Muscle of leg (tissue), 11 donors: Measurements from ENCODE around the gene CASP9. TPM values are rescaled to one million over a fixed set of nuclear protein-coding genes. Genes with fewer than 3 reads are reported as not detected.

Source experiments
- DNase-seq: peaks from one replicate; pipeline ENCODE4 v3.0.0; 2013
- H3K27ac ChIP-seq: one replicate; pipeline ENCODE4 v1.5.1; 2013; ENCODE audit warnings: mild to moderate bottlenecking, low read length, control low read depth
- H3K27me3 ChIP-seq: one replicate; pipeline ENCODE4 v1.6.1; 2013; ENCODE audit warnings: low read length; ENCODE audit not compliant: control insufficient read depth, insufficient read depth
- H3K36me3 ChIP-seq: one replicate; pipeline ENCODE4 v1.6.1; 2013; ENCODE audit warnings: low read length; ENCODE audit not compliant: control insufficient read depth, insufficient read depth
- H3K4me1 ChIP-seq: one replicate; pipeline ENCODE4 v1.6.1; 2013; ENCODE audit warnings: low read length; ENCODE audit not compliant: control insufficient read depth, insufficient read depth
- H3K4me3 ChIP-seq: one replicate; pipeline ENCODE4 v1.5.1; 2013; ENCODE audit warnings: low read length, control low read depth
- H3K9me3 ChIP-seq: replicated peaks from 2 replicates; pipeline ENCODE4 v1.6.1; 2013; ENCODE audit warnings: low read depth, low read length; ENCODE audit not compliant: control insufficient read depth
- WGBS: methylation state at CpG from one replicate; pipeline ENCODE4 v1.1.5; 2013; ENCODE audit warnings: missing lambda C conversion rate; ENCODE audit not compliant: insufficient coverage; 5-methylcytosine and 5-hydroxymethylcytosine counted together
- polyA plus RNA-seq, 8 donors: library from polyadenylated mRNA; unstranded; fragments of 120-200 nt; gene quantifications; one replicate each; pipeline versions ENCODE4 v1.2.1 to v1.2.3, GENCODE V29; 2013; ENCODE audit warnings: inconsistent platforms in 1 of 8, low replicate concordance in 1 of 8; ENCODE audit not compliant: insufficient read length in 8 of 8, insufficient read depth in 1 of 8
- total RNA-seq: library from RNA; stranded (reverse); fragments of 120-200 nt; gene quantifications from one replicate; pipeline ENCODE4 v1.2.4, GENCODE V29; 2013

CASP9 gene
- total and polyA plus RNA-seq, 9 donors: 9.4 to 21.4 (median 18.3) TPM

- 55% methylated on average over 2 of the region's 3 CpGs for WGBS
- peaks cover 4% of the 10 kb centered on the region for H3K4me1 ChIP-seq
These were observed 75.0 kb downstream of the CASP9 start for GRCh38 chr1:15448877-15449462.

GRCh38 chr1:15446212-15446611 lies 77.8 kb downstream of the CASP9 start:
- WGBS: 83% methylated on average over 2 of the region's 4 CpGs
- Histone ChIP-seq H3K36me3 (no peaks in the 10 kb centered on the region), H3K4me3 (no peak overlapping the region), H3K4me1 (peaks cover 4% of the 10 kb centered on the region), H3K9me3 (no peaks in the 10 kb centered on the region), H3K27ac (no peak overlapping the region), H3K27me3 (peaks cover 4% of the 10 kb centered on the region)
- DNase-seq: no peak

More at GRCh38 chr1:15448877-15449462, 75.0 kb downstream of the CASP9 start:
- Histone ChIP-seq H3K27ac (no peak overlapping the region), H3K9me3 (peaks cover 2% of the 10 kb centered on the region), H3K36me3 (no peaks in the 10 kb centered on the region), H3K4me3 (no peak overlapping the region), H3K27me3 (peaks cover 4% of the 10 kb centered on the region)
- DNase-seq: no peak

DNA sequence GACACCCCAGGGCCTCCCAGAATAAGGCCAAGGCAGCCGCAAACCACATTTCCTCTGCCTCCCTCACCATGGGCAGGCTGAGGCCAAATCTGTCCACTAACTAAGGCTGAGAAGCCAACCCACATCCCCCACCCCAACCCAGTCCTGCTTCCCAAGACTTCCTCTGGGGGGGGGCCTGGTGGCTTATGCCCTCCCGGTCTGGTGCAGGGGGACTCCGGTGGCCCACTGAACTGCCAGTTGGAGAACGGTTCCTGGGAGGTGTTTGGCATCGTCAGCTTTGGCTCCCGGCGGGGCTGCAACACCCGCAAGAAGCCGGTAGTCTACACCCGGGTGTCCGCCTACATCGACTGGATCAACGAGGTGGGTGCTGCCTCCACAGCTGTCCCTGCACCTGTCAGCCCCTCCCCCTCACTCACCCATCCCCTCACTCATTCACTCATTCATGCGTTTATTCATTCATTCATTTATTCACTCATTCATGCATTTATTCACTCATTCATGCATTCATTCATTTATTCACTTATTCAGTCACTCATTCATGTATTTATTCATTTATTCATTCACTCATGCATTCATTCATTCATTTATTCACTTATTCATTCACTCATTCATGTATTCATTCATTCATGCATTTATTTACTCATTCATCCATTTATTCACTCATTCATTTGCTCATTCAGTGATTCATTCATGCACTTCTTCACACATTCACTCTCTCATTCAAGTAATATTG lies 78.5 kb downstream of the CASP9 start:
- Histone ChIP-seq H3K27ac (no peak overlapping the region), H3K4me3 (no peak overlapping the region), H3K9me3 (no peaks in the 10 kb centered on the region), H3K4me1 (peaks cover 4% of the 10 kb centered on the region), H3K27me3 (peaks cover 4% of the 10 kb centered on the region), H3K36me3 (no peaks in the 10 kb centered on the region)
- DNase-seq: no peak
- 76% methylated on average over 14 of the region's 14 CpGs for WGBS

DNA sequence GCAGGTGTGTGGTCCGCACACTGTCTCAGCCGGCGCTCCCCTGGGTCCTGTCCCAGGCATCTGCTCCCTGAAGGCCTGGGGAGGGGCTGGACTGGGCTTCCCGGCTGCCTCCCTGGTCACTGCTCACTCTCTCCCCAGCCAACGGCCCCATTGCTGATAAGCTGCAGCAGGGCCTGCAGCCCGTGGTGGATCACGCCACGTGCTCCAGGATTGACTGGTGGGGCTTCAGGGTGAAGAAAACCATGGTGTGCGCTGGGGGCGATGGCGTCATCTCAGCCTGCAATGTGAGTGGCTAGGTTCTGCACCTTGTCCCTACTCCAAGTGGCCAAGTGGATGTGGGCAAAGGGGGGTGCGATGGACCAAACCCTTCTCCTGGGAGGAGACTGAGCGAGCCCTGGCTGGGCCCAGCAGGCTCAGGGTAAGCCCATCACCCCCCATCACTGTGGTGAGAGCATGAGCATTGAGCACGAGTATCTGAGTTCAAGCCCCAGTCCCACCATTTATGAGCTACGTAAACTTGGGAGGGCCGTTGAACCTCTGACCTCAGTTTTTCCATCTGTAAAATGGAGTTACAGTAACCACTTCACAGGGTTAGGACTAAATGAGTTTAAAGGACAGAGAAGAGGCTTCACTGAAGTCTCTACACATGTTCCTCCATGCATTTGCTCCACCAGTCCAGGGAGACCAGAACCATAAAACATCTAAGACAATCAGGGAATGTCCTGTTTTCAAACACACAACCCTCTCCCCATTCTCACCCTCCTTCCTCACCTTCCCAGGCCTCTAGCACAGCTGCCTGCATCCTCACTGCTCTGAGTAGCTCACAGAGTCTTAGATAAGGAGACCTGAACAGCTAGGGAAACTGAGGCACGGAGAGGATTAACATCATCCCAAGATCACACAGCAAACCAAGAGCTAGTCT lies 79.3 kb downstream of the CASP9 start:
- Histone ChIP-seq H3K9me3 (no peaks in the 10 kb centered on the region), H3K27me3 (peaks cover 4% of the 10 kb centered on the region), H3K36me3 (no peaks in the 10 kb centered on the region), H3K27ac (no peak overlapping the region), H3K4me3 (no peak overlapping the region), H3K4me1 (peaks cover 4% of the 10 kb centered on the region)
- 55% methylated on average over 8 of the region's 17 CpGs for WGBS
- DNase-seq: no peak

- Histone ChIP-seq H3K27ac (no peak overlapping the region), H3K4me3 (no peak overlapping the region), H3K9me3 (no peaks in the 10 kb centered on the region), H3K4me1 (peaks cover 4% of the 10 kb centered on the region), H3K36me3 (no peaks in the 10 kb centered on the region), H3K27me3 (peaks cover 4% of the 10 kb centered on the region)
- WGBS: 55% methylated on average over 4 of the region's 5 CpGs
- no peak for DNase-seq
These were observed 80.7 kb downstream of the CASP9 start for GRCh38 chr1:15443281-15443680.

GRCh38 chr1:15442759-15443158 lies 81.3 kb downstream of the CASP9 start:
- Histone ChIP-seq H3K27me3 (peaks cover 4% of the 10 kb centered on the region), H3K36me3 (no peaks in the 10 kb centered on the region), H3K9me3 (no peaks in the 10 kb centered on the region), H3K27ac (no peak overlapping the region), H3K4me1 (peaks cover 4% of the 10 kb centered on the region), H3K4me3 (no peak overlapping the region)
- 95% methylated on average over 3 of the region's 5 CpGs for WGBS
- DNase-seq: no peak

- no peak for DNase-seq
- Histone ChIP-seq H3K9me3 (no peaks in the 10 kb centered on the region), H3K4me1 (peaks cover 4% of the 10 kb centered on the region), H3K36me3 (no peaks in the 10 kb centered on the region), H3K27ac (no peak overlapping the region), H3K4me3 (no peak overlapping the region), H3K27me3 (peaks cover 4% of the 10 kb centered on the region)
- WGBS: 67% methylated on average over 4 of the region's 8 CpGs
These were observed 81.9 kb downstream of the CASP9 start for GRCh38 chr1:15442119-15442518.

Other genes starting within 250 kb of the CASP9 start
- 18.3 TPM for gene EFHD2, start 114.3 kb downstream of the CASP9 start, total RNA-seq
- gene EFHD2, start 114.3 kb downstream of the CASP9 start, polyA plus RNA-seq: 10 to 100 TPM; 28.2 to 40.8 (median 34.0) TPM
- gene CTRC, start 85.8 kb downstream of the CASP9 start, total RNA-seq: 0.13 TPM
- 1 to 10 TPM in 2 of 8 donors, under 1 TPM in 6; 0.07 to 2.2 (median 0.46) TPM for gene CTRC, start 85.8 kb downstream of the CASP9 start, polyA plus RNA-seq
- gene CELA2A, start 67.5 kb downstream of the CASP9 start, total RNA-seq: 0.13 TPM
- gene CELA2A, start 67.5 kb downstream of the CASP9 start, polyA plus RNA-seq: under 1 TPM in 3 of 8 donors, not detected in 5; 0.37 to 0.40 (median 0.38) TPM
- gene CELA2B, start 48.1 kb downstream of the CASP9 start, total RNA-seq: 2.7 TPM
- 1 to 10 TPM; 2.2 to 5.7 (median 3.6) TPM for gene CELA2B, start 48.1 kb downstream of the CASP9 start, polyA plus RNA-seq
- gene DNAJC16, start 2.6 kb upstream of the CASP9 start, total RNA-seq: 10.7 TPM
- gene DNAJC16, start 2.6 kb upstream of the CASP9 start, polyA plus RNA-seq: 10 to 100 TPM; 10.6 to 16.5 (median 13.1) TPM
- gene AGMAT, start 60.8 kb upstream of the CASP9 start, total RNA-seq: 4.3 TPM
- 1 to 10 TPM; 1.4 to 5.1 (median 2.6) TPM for gene AGMAT, start 60.8 kb upstream of the CASP9 start, polyA plus RNA-seq
- 20.6 TPM for gene DDI2, start 93.2 kb upstream of the CASP9 start, total RNA-seq
- 10 to 100 TPM; 12.3 to 24.1 (median 18.2) TPM for gene DDI2, start 93.2 kb upstream of the CASP9 start, polyA plus RNA-seq
- 29.9 TPM for gene PLEKHM2, start 160.1 kb upstream of the CASP9 start, total RNA-seq
- 10 to 100 TPM; 40.2 to 55.6 (median 51.1) TPM for gene PLEKHM2, start 160.1 kb upstream of the CASP9 start, polyA plus RNA-seq
- 5.8 TPM for gene SLC25A34, start 212.0 kb upstream of the CASP9 start, total RNA-seq
- gene SLC25A34, start 212.0 kb upstream of the CASP9 start, polyA plus RNA-seq: 1 to 10 TPM; 3.6 to 7.4 (median 5.7) TPM
- gene TMEM82, start 218.3 kb upstream of the CASP9 start, total RNA-seq: not detected
- 1 to 10 TPM in 1 of 8 donors, under 1 TPM in 1, not detected in 6; 0.17 to 1.4 TPM for gene TMEM82, start 218.3 kb upstream of the CASP9 start, polyA plus RNA-seq
- 17.3 TPM for gene FBLIM1, start 234.6 kb upstream of the CASP9 start, total RNA-seq
- gene FBLIM1, start 234.6 kb upstream of the CASP9 start, polyA plus RNA-seq: 10 to 100 TPM; 19.3 to 41.4 (median 27.4) TPM